Pancreas (tissue), 10 donors: ENCODE measurements around the gene ADH7. TPM values are rescaled to one million over a fixed set of nuclear protein-coding genes. Genes with fewer than 3 reads are reported as not detected.
"Not testable (repeated sequence)": the region's sequence is repeated elsewhere in the genome, so short reads cannot be mapped to it uniquely, and the experiment has no call there.

ENCODE experiments used
- ATAC-seq, 4 donors: fragments of 200-7000 bp; cut with Tn5 transposase; one replicate each; pipeline versions ENCODE4 v1.8.0 to v1.9.1; 2020; ENCODE audit warnings: mild to moderate bottlenecking in 4 of 4, moderate library complexity in 4 of 4
- DNase-seq, 6 donors: peaks; one replicate each; pipeline ENCODE4 v3.0.0-alpha.2; 2020
- FAIRE-seq: peaks from 2 replicates; lab custom pipeline; 2012; peaks lifted over from hg19 to GRCh38; lab: Jason Lieb, UNC
- H3K27ac ChIP-seq, 4 donors: fragments of 200-600 bp; sonication (generic); 1 replicate in 3 of 4; 2 replicates in 1 of 4; pipeline versions ENCODE4 v1.5.0 to v1.8.0; 2020
- H3K27me3 ChIP-seq, 4 donors: fragments of 200-600 bp; one replicate each; pipeline ENCODE4 v1.8.0; 2021
- H3K36me3 ChIP-seq, 3 donors: fragments of 200-600 bp; sonication (generic) in 1 of 3; one replicate each; pipeline versions ENCODE4 v1.5.0 to v1.8.0; 2020 to 2021
- H3K4me1 ChIP-seq, 3 donors: fragments of 200-600 bp; one replicate each; pipeline ENCODE4 v1.8.0; 2021
- H3K4me3 ChIP-seq, 4 donors: fragments of 200-600 bp; sonication (generic) in 2 of 4; one replicate each; pipeline versions ENCODE4 v1.5.0 to v1.8.0; 2020 to 2021
- H3K9me3 ChIP-seq, 4 donors: fragments of 200-600 bp; one replicate each; pipeline ENCODE4 v1.8.0; 2021
- WGBS, 2 donors: extraction: QIAGEN DNeasy Blood & Tissue Kit; methylation state at CpG; one replicate each; pipeline ENCODE4 v1.1.7; 2013; 5-methylcytosine and 5-hydroxymethylcytosine counted together
- intact Hi-C, 3 donors: fragments of 100-400 bp; cut with DNase I; formaldehyde crosslinking; loops; one replicate each; pipeline versions ENCODE4 v1.11.1 to v1.14.2; 2022
- polyA plus RNA-seq, 2 donors: library from polyadenylated mRNA; stranded (reverse); fragments of 200-250 nt; gene quantifications; one replicate each; pipeline ENCODE4 v1.2.3, GENCODE V29; 2013
- total RNA-seq, 6 donors: library from RNA; stranded (reverse); fragmentation: NEBNext Ultra II Directional in 4 of 6; extraction: Animal tissue kit (Norgen Biotek cat#: 25700) in 4 of 6; gene quantifications; one replicate each; pipeline versions ENCODE4 v1.2.1 to v1.2.4, GENCODE V29; 2021 to 2023
- TF ChIP-seq, protein P1 (sequence below), 4 donors: fragments of 200-600 bp; sonication (generic) in 3 of 4; IDR thresholded peaks; one replicate each; pipeline versions ENCODE4 v1.5.0 to v1.8.0; 2021; ENCODE audit warnings: antibody characterized with exemption in 4 of 4
- donor health status: healthy with polysubstance abuse.
- donor health status: DM: no; HTN: no; CAD: no; lungs with moderate emphysema.
- donor health status: DM: no; HTN: no; CAD: no.
- donor health status: control.
- donor health status: control.
- donor health status: Bipolar disorder and iron deficiency.
- donor health status: DM: yes; HTN: yes; CAD: no.
- donor health status: DM: no; HTN: no; CAD: no.
- donor health status: DM: no; HTN: no; CAD: no.
- donor health status: DM: yes; HTN: yes; CAD: no.

The ADH7 gene
- total and polyA plus RNA-seq, 8 donors: 0.07 TPM; not detected in 7

DNA sequence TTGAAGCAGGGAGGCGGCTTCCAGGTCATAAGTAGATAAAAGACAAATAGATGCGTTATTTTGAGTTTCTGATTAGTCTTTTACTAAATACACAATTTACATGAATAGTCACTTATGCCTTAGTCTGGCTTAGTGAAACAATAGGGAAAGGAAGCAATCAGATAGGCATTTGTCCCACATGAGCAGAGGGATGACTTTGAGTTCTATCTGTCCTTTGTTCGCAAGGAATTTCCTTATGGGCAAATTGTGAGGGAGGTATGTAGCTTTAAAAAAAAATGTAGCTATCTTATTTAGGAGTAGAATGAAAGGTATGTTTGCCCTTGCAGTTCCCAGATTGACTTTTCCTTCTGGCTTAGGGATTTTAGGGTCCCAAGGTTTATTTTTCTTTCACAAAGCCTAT, 56.3 kb downstream of the ADH7 start:
- ATAC-seq: no peak
- no peak for DNase-seq
- WGBS, 2 donors: 94 to 95% methylated on average over 3 of the region's 3 CpGs
- no peaks in the 10 kb centered on the region for H3K27me3 ChIP-seq
- H3K27ac ChIP-seq: no peak overlapping the region
- TF ChIP-seq, protein P1, sequence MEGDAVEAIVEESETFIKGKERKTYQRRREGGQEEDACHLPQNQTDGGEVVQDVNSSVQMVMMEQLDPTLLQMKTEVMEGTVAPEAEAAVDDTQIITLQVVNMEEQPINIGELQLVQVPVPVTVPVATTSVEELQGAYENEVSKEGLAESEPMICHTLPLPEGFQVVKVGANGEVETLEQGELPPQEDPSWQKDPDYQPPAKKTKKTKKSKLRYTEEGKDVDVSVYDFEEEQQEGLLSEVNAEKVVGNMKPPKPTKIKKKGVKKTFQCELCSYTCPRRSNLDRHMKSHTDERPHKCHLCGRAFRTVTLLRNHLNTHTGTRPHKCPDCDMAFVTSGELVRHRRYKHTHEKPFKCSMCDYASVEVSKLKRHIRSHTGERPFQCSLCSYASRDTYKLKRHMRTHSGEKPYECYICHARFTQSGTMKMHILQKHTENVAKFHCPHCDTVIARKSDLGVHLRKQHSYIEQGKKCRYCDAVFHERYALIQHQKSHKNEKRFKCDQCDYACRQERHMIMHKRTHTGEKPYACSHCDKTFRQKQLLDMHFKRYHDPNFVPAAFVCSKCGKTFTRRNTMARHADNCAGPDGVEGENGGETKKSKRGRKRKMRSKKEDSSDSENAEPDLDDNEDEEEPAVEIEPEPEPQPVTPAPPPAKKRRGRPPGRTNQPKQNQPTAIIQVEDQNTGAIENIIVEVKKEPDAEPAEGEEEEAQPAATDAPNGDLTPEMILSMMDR (IDR thresholded peaks at IDR 0.05): no peak
- no peaks in the 10 kb centered on the region for H3K36me3 ChIP-seq
- intact Hi-C loops: no loop called here
- H3K9me3 ChIP-seq: no peaks in the 10 kb centered on the region
- no peak for FAIRE-seq
- peaks cover 0 to 11% (median 4%) of the 10 kb centered on the region in 3 donors for H3K4me1 ChIP-seq
- H3K4me3 ChIP-seq: no peak overlapping the region

DNA sequence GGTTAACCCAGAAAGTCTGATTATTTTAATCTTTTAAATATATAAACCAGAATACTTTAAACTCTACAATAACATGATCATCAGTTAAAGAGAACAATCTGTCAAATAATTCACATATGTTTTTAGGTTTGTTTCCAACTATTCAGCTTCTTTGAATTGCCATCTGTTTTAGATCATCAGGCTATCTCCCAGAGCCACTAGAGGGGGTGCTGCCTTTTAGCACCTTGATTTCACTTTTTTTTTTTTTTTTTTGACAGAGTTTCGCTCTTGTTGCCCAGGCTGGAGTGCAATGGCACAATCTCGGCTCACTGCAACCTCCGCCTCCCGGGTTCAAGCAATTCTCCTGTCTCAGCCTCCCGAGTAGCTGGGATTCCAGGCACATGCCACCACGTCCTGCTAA, 57.8 kb downstream of the ADH7 start:
- H3K27ac ChIP-seq, H3K4me3 ChIP-seq, H3K9me3 ChIP-seq, ATAC-seq, H3K36me3 ChIP-seq, H3K4me1 ChIP-seq, H3K27me3 ChIP-seq, intact Hi-C loops, FAIRE-seq, DNase-seq: not testable (repeated sequence)
- 65 to 80% methylated on average over 5 to 6 of the region's 6 CpGs for WGBS, 2 donors
- TF ChIP-seq, protein P1 (IDR thresholded peaks at IDR 0.05): peak in 1 of 4 donors; percentile 13

DNA sequence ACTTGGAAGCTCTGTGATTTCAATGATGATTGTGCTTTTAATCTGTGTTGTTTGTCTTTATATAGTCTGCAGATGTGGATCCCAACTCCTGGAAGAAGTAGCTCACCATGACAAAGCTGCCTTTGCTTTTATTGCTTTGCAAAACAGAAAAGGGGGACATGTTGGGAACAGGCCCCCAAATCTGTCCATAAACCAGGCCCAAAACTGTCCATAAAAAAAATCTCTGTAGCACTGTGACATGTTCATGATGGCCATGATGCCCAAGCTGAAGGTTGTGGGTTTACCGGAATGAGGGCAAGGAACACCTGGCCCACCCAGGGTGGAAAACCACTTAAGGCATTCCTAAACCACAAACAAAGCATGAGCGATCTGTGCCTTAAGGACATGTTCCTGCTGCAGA, 62.7 kb downstream of the ADH7 start:
- ATAC-seq, FAIRE-seq, intact Hi-C loops, DNase-seq, H3K36me3 ChIP-seq, H3K27ac ChIP-seq, H3K4me3 ChIP-seq, H3K4me1 ChIP-seq, H3K9me3 ChIP-seq, H3K27me3 ChIP-seq: not testable (repeated sequence)
- 95 to 98% methylated on average over 2 of the region's 2 CpGs for WGBS, 2 donors

DNA sequence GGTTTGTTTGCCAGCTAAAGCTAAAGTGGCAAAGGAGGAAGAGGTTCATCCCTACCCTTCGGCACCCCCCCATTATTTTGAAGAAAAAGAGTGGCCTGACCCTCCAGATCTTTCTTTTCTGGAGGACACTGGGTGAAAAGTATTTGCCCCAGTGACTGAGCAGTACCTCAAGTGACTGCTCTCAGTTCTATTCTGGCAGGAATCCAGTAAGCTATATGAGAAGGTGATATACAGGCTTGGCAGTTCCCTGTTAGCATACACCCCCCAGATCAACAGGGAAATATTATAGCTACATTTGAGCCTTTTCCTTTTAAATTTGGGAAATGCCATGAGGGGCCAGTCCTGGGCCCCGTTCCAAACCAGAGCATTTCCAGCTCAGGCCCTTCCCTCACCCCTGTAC, 67.3 kb downstream of the ADH7 start:
- H3K4me1 ChIP-seq, intact Hi-C loops, H3K4me3 ChIP-seq, DNase-seq, H3K27me3 ChIP-seq, ATAC-seq, H3K9me3 ChIP-seq, FAIRE-seq, H3K36me3 ChIP-seq, H3K27ac ChIP-seq: not testable (repeated sequence)
- 75 to 88% methylated on average over 2 of the region's 2 CpGs for WGBS, 2 donors

DNA sequence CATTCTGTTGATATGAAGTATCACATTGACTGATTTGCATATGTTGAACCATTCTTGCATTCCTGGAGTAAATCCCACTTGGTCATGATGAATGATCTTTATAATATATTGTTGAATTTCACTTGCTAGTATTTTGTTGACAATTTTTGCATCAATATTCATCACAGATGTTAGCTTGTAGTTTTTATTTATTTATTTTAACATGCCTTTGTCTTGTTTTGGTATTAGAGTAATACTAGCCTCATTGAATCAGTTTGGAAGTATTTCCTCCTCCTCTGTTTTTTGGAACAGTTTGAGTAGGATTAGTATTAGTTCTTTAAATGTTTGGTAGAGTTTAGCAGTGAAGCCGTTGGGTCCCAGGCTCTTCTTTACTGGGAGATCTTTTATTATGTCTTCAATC, 68.7 kb downstream of the ADH7 start:
- no peak for DNase-seq
- intact Hi-C loops: no loop called here
- TF ChIP-seq, protein P1 (IDR thresholded peaks at IDR 0.05): no peak
- H3K27me3 ChIP-seq: no peaks in the 10 kb centered on the region
- no peak overlapping the region for H3K4me3 ChIP-seq
- no peak for ATAC-seq
- H3K27ac ChIP-seq: no peak overlapping the region
- 43 to 87% methylated on average over 1 of the region's 1 CpG for WGBS, 2 donors
- FAIRE-seq: no peak
- H3K9me3 ChIP-seq: no peaks in the 10 kb centered on the region
- H3K4me1 ChIP-seq: no peaks in the 10 kb centered on the region
- no peaks in the 10 kb centered on the region for H3K36me3 ChIP-seq

DNA sequence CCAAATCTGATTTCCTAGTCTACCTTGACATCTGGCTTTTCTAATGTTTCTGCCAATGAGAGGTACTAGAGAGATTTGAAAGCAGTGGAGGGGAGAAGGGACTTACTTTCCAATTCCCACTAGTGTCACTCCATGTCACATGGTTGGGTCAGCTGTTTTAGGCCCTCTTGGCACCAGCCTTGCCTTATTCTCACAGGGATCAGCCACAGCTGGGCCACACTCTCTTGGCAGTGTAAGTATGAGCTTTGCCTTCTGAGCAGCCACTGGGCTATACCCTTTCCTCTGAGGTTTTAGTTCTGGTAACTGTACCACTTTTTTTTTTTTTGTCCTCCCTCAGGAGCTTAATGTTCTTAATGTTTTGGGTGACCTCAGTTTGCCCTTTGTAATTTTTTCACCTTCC, 72.4 kb downstream of the ADH7 start:
- TF ChIP-seq, protein P1 (IDR thresholded peaks at IDR 0.05): no peak
- no peak for FAIRE-seq
- Histone ChIP-seq H3K27ac (no peak overlapping the region), H3K4me1 (peaks cover 0 to 5% (median 0%) of the 10 kb centered on the region in 3 donors), H3K36me3 (no peaks in the 10 kb centered on the region), H3K9me3 (no peaks in the 10 kb centered on the region), H3K4me3 (no peak overlapping the region), H3K27me3 (no peaks in the 10 kb centered on the region)
- ATAC-seq: peak in 1 of 4 donors; percentile 50
- DNase-seq: no peak
- intact Hi-C loops: no loop called here

Other genes with a start within 250 kb of the ADH7 start
- 1 to 10 TPM in 1 of 6 donors, under 1 TPM in 5; 0.04 to 2.2 (median 0.47) TPM for gene ADH6, start 216.1 kb downstream of the ADH7 start, total RNA-seq
- gene ADH6, start 216.1 kb downstream of the ADH7 start, polyA plus RNA-seq: 1 to 10 TPM in 1 of 2 donors, under 1 TPM in 1; 0.15 to 1.7 TPM
- gene ADH1A, start 144.4 kb downstream of the ADH7 start, total RNA-seq: 1 to 10 TPM in 1 of 6 donors, under 1 TPM in 5; 0.24 to 1.3 (median 0.64) TPM
- gene ADH1A, start 144.4 kb downstream of the ADH7 start, polyA plus RNA-seq: 1 to 10 TPM in 1 of 2 donors, under 1 TPM in 1; 0.19 to 2.1 TPM
- 100 to 1,000 TPM in 1 of 6 donors, 10 to 100 TPM in 5; 15.5 to 100 (median 29.1) TPM for gene ADH1B, start 113.9 kb downstream of the ADH7 start, total RNA-seq
- gene ADH1B, start 113.9 kb downstream of the ADH7 start, polyA plus RNA-seq: 10 to 100 TPM; 48.6 to 61.9 TPM
- 10 to 100 TPM in 3 of 6 donors, 1 to 10 TPM in 3; 8.3 to 25.8 (median 13.3) TPM for gene ADH1C, start 82.6 kb downstream of the ADH7 start, total RNA-seq
- 10 to 100 TPM in 1 of 2 donors, 1 to 10 TPM in 1; 8.7 to 37.6 TPM for gene ADH1C, start 82.6 kb downstream of the ADH7 start, polyA plus RNA-seq
- gene C4orf17, start 75.7 kb upstream of the ADH7 start, total RNA-seq: not detected
- gene C4orf17, start 75.7 kb upstream of the ADH7 start, polyA plus RNA-seq: not detected
- 1 to 10 TPM; 2.4 to 4.8 (median 3.3) TPM for gene TRMT10A, start 128.7 kb upstream of the ADH7 start, total RNA-seq
- gene TRMT10A, start 128.7 kb upstream of the ADH7 start, polyA plus RNA-seq: 1 to 10 TPM; 2.3 to 3.9 TPM
- under 1 TPM in 2 of 6 donors, not detected in 4; 0.04 to 0.28 TPM for gene MTTP, start 139.5 kb upstream of the ADH7 start, total RNA-seq
- gene MTTP, start 139.5 kb upstream of the ADH7 start, polyA plus RNA-seq: under 1 TPM in 1 of 2 donors, not detected in 1; 0.05 TPM
- under 1 TPM in 1 of 6 donors, not detected in 5; 0.03 TPM for gene C4orf54, start 222.5 kb upstream of the ADH7 start, total RNA-seq
- gene C4orf54, start 222.5 kb upstream of the ADH7 start, polyA plus RNA-seq: under 1 TPM; under 0.01 TPM